CD14-positive monocyte (primary cell): ENCODE results near the gene LHX3. TPM values are rescaled to one million over a fixed set of nuclear protein-coding genes. Genes with fewer than 3 reads are reported as not detected.
A peak's percentile ranks its signal among the peaks of the same experiment; 100 is the strongest.

Experiments used
- DNase-seq, 3 donors: peaks; one replicate each; pipeline ENCODE4 v3.0.0-alpha.2; 2011 to 2022
- H2AFZ ChIP-seq: 2 replicates; pipeline ENCODE4 v1.6.0; 2012; ENCODE audit warnings: mild to moderate bottlenecking, low read depth, low read length, inconsistent platforms; ENCODE audit not compliant: insufficient read depth, poor library complexity, severe bottlenecking
- H3K27ac ChIP-seq, 2 donors: 1 replicate in 1 of 2; 2 replicates in 1 of 2; pipeline ENCODE4 v1.5.1; 2012 to 2013; ENCODE audit warnings: low read length in 2 of 2, control low read depth in 1 of 2, inconsistent platforms in 1 of 2, low read depth in 1 of 2, mild to moderate bottlenecking in 1 of 2
- H3K27me3 ChIP-seq, 2 donors: one replicate each; pipeline versions ENCODE4 v1.6.0 to v1.6.1; 2011 to 2013; ENCODE audit warnings: low read length in 2 of 2; ENCODE audit not compliant: control insufficient read depth in 2 of 2, insufficient read depth in 2 of 2
- H3K36me3 ChIP-seq, 2 donors: replicated peaks in 1 of 2; 1 replicate in 1 of 2; 2 replicates in 1 of 2; pipeline versions ENCODE4 v1.5.1 to v1.6.1; 2012 to 2013; ENCODE audit warnings: low read length in 2 of 2, control low read depth in 1 of 2, inconsistent platforms in 1 of 2, mild to moderate bottlenecking in 1 of 2; ENCODE audit not compliant: insufficient read depth in 2 of 2, control insufficient read depth in 1 of 2
- H3K4me1 ChIP-seq, 2 donors: 1 replicate in 1 of 2; 2 replicates in 1 of 2; pipeline versions ENCODE4 v1.5.1 to v1.6.1; 2012 to 2013; ENCODE audit warnings: low read length in 2 of 2, control low read depth in 1 of 2, inconsistent platforms in 1 of 2, mild to moderate bottlenecking in 1 of 2, moderate library complexity in 1 of 2; ENCODE audit not compliant: insufficient read depth in 2 of 2, control insufficient read depth in 1 of 2
- H3K4me2 ChIP-seq: replicated peaks from 2 replicates; pipeline ENCODE3; 2012; ENCODE audit warnings: low read length, moderate library complexity, mild to moderate bottlenecking; ENCODE audit not compliant: poor library complexity, severe bottlenecking; ENCODE audit errors: extremely low read depth
- H3K4me3 ChIP-seq, 3 experiments: fragments of 200-600 bp in 1 of 3; sonication (generic) in 1 of 3; replicated peaks in 1 of 3; 1 replicate in 2 of 3; 2 replicates in 1 of 3; pipeline ENCODE4 v1.5.1; 2011 to 2013; ENCODE audit warnings: low read length in 3 of 3, mild to moderate bottlenecking in 3 of 3, control low read depth in 2 of 3, low read depth in 2 of 3, inconsistent platforms in 1 of 3, moderate library complexity in 1 of 3
- H3K79me2 ChIP-seq: 2 replicates; pipeline ENCODE4 v1.6.0; 2012; ENCODE audit warnings: mild to moderate bottlenecking, control low read depth, inconsistent platforms, low read length, moderate library complexity; ENCODE audit not compliant: insufficient read depth
- H3K9ac ChIP-seq: 2 replicates; pipeline ENCODE4 v1.6.0; 2017; ENCODE audit warnings: low read length, mild to moderate bottlenecking; ENCODE audit not compliant: insufficient read depth, poor library complexity, severe bottlenecking
- H3K9me3 ChIP-seq, 2 donors: replicated peaks in 1 of 2; 1 replicate in 1 of 2; 2 replicates in 1 of 2; pipeline versions ENCODE4 v1.5.1 to v1.6.1; 2012 to 2013; ENCODE audit warnings: low read length in 2 of 2, control low read depth in 1 of 2; ENCODE audit not compliant: control insufficient read depth in 1 of 2, insufficient read depth in 1 of 2
- H4K20me1 ChIP-seq: 2 replicates; pipeline ENCODE4 v1.6.0; 2012; ENCODE audit warnings: mild to moderate bottlenecking, low read length, control low read depth, moderate library complexity; ENCODE audit not compliant: insufficient read depth
- H3K27ac Mint-ChIP-seq, 7 donors: one replicate each; pipeline ENCODE4 v1.8.0; 2020; ENCODE audit warnings: mild to moderate bottlenecking in 7 of 7, mixed read lengths in 7 of 7, moderate library complexity in 6 of 7, inconsistent platforms in 2 of 7
- H3K27me3 Mint-ChIP-seq, 3 donors: one replicate each; pipeline ENCODE4 v1.8.0; 2021 to 2022; ENCODE audit warnings: low read depth in 3 of 3, mild to moderate bottlenecking in 3 of 3, mixed read lengths in 3 of 3, moderate library complexity in 3 of 3, inconsistent platforms in 1 of 3
- H3K36me3 Mint-ChIP-seq, 2 donors: one replicate each; pipeline ENCODE4 v1.8.0; 2020; ENCODE audit warnings: mixed read lengths in 2 of 2, inconsistent platforms in 1 of 2, mild to moderate bottlenecking in 1 of 2
- H3K4me1 Mint-ChIP-seq: one replicate; pipeline ENCODE4 v1.8.0; 2020; ENCODE audit warnings: mild to moderate bottlenecking, mixed read lengths
- H3K4me3 Mint-ChIP-seq, 2 donors: one replicate each; pipeline ENCODE4 v1.8.0; 2020; ENCODE audit warnings: mild to moderate bottlenecking in 2 of 2, mixed read lengths in 2 of 2, moderate library complexity in 1 of 2
- H3K9me3 Mint-ChIP-seq, 7 donors: one replicate each; pipeline ENCODE4 v1.8.0; 2020 to 2022; ENCODE audit warnings: mixed read lengths in 7 of 7, mild to moderate bottlenecking in 6 of 7, moderate library complexity in 6 of 7, inconsistent platforms in 2 of 7
- CTCF ChIP-seq: fragments of 200-600 bp; IDR thresholded peaks from one replicate; pipeline ENCODE4 v1.8.0; 2022; ENCODE audit warnings: antibody characterized with exemption, mild to moderate bottlenecking
- WGBS: methylation state at CpG from one replicate; pipeline ENCODE4 v1.1.5; 2013; ENCODE audit warnings: missing lambda C conversion rate; ENCODE audit not compliant: insufficient coverage; 5-methylcytosine and 5-hydroxymethylcytosine counted together
- intact Hi-C, 2 donors: fragments of 100-400 bp; cut with micrococcal nuclease; formaldehyde crosslinking; loops; one replicate each; pipeline versions ENCODE4 v1.15.0 to v1.15.1; 2023
- polyA plus RNA-seq, 3 donors: library from polyadenylated mRNA; depleted of rRNA in 1 of 3; unstranded in 2 of 3; stranded (reverse) in 1 of 3; fragments of 300-500 nt in 2 of 3; fragments of >200 nt in 1 of 3; fragmentation: Illumina TruSeq in 2 of 3; gene quantifications; 1 replicate in 2 of 3; 2 replicates in 1 of 3; pipeline ENCODE4 v1.2.3, GENCODE V29; 2012 to 2021

The LHX3 gene
- polyA plus RNA-seq, 3 donors, result not detected

DNA sequence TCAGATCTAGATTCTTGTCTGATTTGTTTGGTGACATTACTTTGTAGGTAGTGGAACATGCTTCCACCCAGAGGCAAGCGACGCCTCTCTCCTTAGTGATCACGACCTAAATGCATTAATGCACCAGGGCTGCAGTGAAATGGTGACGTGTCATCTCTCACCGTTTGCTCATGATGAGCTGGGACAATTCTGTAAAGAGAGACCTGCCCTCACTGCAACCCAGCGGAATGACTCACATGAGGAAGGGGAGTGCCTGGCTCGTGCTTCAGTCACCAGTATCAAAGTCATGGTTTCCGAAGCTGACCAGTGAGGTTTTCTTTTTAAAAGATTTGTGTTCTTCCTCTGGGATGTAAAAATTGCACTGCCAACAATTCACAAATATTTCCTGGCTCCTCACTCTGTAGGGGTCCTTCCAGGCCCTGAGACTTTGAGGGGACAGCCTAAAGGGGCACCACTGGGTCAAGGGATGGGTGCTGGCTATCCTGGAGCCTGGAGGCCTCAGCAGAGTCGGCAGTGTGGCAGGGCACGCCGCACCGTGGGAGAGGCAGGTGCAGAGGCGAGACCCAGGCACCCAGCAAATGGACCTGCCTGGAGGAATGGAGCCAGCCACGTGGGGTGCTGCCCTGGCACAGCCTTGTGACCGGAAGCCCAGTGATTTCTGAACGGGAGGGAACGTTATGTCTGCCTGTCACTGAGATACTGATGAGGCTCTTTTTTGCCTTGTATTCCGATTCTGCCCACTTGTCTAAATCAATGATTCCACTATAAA is 23.4 kb upstream of the LHX3 start:
- Histone ChIP-seq H3K36me3 (peaks cover 4 to 9% of the 10 kb centered on the region in 2 donors), H3K9me3 (no peaks in the 10 kb centered on the region), H2AFZ (no peak overlapping the region), H3K27ac (no peak overlapping the region), H3K79me2 (no peaks in the 10 kb centered on the region), H3K4me3 (no peak overlapping the region), H3K9ac (no peak overlapping the region), H3K4me2 (no peak overlapping the region), H4K20me1 (no peaks in the 10 kb centered on the region), H3K4me1 (peaks cover 17 to 26% of the 10 kb centered on the region in 2 donors), H3K27me3 (no peaks in the 10 kb centered on the region)
- intact Hi-C loops, result no loop called here
- peak overlapping the region in 5 of 7 donors; percentile 13 to 81 (median 52) for H3K27ac Mint-ChIP-seq
- 82% methylated on average over 13 of the region's 18 CpGs for WGBS
- H3K4me3 Mint-ChIP-seq, result no peak overlapping the region
- TF ChIP-seq CTCF, result no peak
- H3K36me3 Mint-ChIP-seq, result peaks cover 23 to 26% of the 10 kb centered on the region in 2 donors
- peaks cover 0 to 2% (median 0%) of the 10 kb centered on the region in 3 donors for H3K27me3 Mint-ChIP-seq
- no peaks in the 10 kb centered on the region for H3K9me3 Mint-ChIP-seq
- DNase-seq, result peak; percentile 5 to 47 (median 13)
- H3K4me1 Mint-ChIP-seq, result peaks cover 32% of the 10 kb centered on the region

- Histone ChIP-seq H3K4me2 (no peak overlapping the region), H3K27me3 (no peaks in the 10 kb centered on the region), H4K20me1 (no peaks in the 10 kb centered on the region), H2AFZ (no peak overlapping the region), H3K79me2 (no peaks in the 10 kb centered on the region), H3K4me3 (no peak overlapping the region), H3K36me3 (peaks cover 9 to 23% of the 10 kb centered on the region in 2 donors), H3K9me3 (no peaks in the 10 kb centered on the region), H3K27ac (no peak overlapping the region), H3K9ac (no peak overlapping the region), H3K4me1 (peaks cover 5 to 12% of the 10 kb centered on the region in 2 donors)
- peaks cover 0 to 2% (median 0%) of the 10 kb centered on the region in 3 donors for H3K27me3 Mint-ChIP-seq
- 97% methylated on average over 25 of the region's 30 CpGs for WGBS
- H3K4me3 Mint-ChIP-seq, result no peak overlapping the region
- peaks cover 17% of the 10 kb centered on the region for H3K4me1 Mint-ChIP-seq
- peaks cover 37 to 38% of the 10 kb centered on the region in 2 donors for H3K36me3 Mint-ChIP-seq
- no peaks in the 10 kb centered on the region for H3K9me3 Mint-ChIP-seq
- intact Hi-C loops, result no loop called here
- H3K27ac Mint-ChIP-seq, result peak overlapping the region in 1 of 7 donors; percentile 7
- no peak for TF ChIP-seq CTCF
- no peak for DNase-seq
These were observed 21.9 kb upstream of the LHX3 start for GRCh38 chr9:136226680-136227407.
